Uterus (tissue), 2 donors: Measurements from ENCODE around the gene MTHFD2L.

ENCODE experiments used
- CTCF ChIP-seq, 4 experiments: fragments of 200-600 bp in 2 of 4; fragments of 450-650 bp in 2 of 4; sonication (generic) in 2 of 4; IDR thresholded peaks; one replicate each; pipeline ENCODE4 v1.5.1; 2016 to 2019; ENCODE audit warnings: antibody characterized with exemption in 4 of 4, mild to moderate bottlenecking in 2 of 4, moderate library complexity in 1 of 4
- POLR2A ChIP-seq, 2 donors: fragments of 450-650 bp; IDR thresholded peaks; one replicate each; pipeline ENCODE4 v1.6.1; 2016; ENCODE audit warnings: antibody characterized with exemption in 2 of 2, mild to moderate bottlenecking in 1 of 2, moderate library complexity in 1 of 2

GRCh38 chr4:74111990-74112389 lies 45.9 kb upstream of the MTHFD2L start:
- TF ChIP-seq POLR2A (IDR thresholded peaks at IDR 0.05) (no peak), CTCF (IDR thresholded peaks at IDR 0.05) (no peak)
